NCI-H510A treated with DMSO at 0.1 percent for 48 hours (cell line): Measurements from ENCODE around the gene C1orf53.
A peak's percentile ranks its signal among the peaks of the same experiment; 100 is the strongest.

Experiments used
- DNase-seq: peaks from one replicate; lab custom pipeline; 2025; lab: John Stamatoyannopoulos, UW

The C1orf53 gene

DNA sequence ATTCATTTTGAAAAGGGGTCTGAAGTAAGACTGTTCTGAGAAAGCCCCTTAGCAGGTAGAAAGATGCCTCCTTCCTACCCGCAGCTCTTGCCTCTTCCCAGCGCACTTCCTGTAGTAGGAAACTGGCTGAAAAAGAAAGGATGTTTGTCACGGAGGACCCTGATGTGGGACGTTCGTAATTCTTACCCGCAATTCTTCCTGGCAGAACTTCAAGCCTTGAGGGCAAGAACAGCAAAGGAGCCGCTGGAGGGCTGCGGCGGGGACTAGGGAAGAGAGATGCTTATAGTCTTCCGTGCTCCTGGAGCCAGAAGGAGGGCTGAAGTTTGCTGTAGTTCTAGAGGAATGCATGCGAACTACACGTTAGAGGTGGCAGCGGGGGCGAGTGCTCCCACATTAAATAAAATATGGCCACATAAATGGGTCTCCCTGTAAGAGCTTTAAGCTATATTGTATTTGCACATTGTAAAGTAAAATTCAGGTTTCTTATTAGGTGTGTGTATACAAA lies 6.3 kb downstream of the C1orf53 start:
- DNase-seq = no peak

DNA sequence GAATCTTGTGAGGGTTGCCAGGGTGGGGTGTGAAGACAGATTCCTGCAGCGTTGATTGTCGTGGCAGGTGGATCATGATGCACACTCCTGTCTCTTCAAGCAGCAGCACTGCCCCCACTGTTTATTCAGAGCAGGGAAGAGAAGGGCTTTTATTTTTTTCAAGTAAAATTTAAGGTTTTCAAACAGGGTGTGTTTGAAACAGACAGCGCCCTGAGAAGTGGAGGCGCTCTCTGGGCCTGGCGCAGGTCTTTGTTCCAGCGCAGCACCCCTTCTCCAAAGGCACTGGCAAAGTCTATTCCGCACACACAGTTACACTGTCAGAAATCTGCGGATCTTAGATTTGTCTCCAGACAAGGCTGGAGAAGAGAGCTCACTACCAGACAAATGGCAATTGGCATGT lies 7.0 kb downstream of the C1orf53 start:
- DNase-seq = no peak

DNA sequence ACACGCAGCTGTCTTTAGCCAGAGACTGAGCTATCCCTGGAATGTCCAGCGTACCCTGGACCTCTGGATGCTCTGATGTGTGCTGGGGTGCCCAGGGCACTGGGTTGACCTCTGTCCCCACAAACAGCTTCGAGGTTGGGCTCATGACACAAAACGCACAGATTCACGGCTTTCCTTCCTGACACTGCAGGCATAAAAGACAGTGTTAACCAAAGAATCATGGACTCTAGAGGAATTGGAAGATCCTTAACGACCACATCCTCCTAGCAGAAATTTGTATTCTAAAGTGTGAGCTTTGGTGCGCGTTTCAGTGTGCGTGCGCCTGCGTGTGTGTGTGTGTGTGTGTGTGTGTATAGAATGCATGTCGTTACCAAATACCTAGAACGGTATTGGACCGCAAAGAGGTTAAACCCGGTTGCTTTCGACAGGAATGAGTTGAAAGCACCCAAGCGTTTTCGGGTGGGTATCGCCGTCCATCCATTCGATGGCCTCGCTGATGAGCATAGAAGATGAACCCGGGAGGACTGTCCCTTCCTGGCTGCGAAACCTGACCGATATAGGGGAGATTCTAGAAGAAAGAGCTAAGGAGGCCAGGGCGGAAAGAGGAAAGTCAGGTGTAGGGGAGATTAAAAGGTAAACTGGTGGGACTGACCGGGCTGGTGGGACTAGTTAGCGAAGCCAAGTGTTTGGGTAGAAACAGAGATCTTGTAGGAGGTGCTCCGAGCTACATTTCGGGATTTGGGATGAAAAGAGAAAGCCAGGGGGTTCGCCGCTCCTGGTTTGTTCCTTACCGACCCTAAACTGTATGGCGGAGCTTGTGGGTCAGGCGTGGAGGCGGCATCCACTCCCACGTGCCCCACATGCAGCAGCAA lies 7.9 kb downstream of the C1orf53 start:
- DNase-seq = no peak

DNA sequence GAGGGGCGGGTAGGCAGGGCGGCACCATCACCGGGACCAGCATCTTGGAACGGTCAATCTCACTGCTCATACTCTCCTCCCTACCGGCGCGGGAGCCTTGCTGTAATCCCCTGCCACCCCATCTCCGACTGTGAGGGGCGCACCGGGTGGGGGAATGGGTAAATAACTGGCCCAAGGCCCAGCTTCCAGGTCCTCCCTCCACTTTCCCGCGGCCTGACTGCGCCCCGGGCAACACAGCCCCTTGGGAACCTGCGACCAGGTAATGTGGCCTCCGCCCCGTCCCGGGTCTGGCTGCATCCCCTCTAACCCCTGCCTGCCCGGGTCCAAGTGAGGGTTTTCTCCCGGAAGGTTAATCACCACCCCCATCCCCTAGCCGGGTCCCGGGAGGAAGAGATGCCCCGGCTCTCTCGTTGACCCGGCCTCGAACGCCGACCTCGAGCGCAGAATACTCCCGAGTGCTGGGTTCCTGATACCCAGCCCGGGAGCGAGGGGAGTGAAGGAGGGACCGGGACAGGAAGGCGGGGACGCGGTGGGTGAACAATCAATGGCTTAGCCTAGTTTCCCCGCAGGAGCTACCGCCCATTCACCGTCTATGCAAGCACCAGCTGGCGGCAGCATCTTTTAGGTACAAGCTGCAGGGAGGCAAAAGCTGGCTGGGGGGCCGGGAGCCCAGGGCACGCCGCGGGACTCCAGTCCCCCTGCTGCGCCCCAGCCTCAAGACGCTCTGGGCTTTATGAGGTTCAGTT lies 8.9 kb downstream of the C1orf53 start:
- DNase-seq = peak; percentile 29

DNA sequence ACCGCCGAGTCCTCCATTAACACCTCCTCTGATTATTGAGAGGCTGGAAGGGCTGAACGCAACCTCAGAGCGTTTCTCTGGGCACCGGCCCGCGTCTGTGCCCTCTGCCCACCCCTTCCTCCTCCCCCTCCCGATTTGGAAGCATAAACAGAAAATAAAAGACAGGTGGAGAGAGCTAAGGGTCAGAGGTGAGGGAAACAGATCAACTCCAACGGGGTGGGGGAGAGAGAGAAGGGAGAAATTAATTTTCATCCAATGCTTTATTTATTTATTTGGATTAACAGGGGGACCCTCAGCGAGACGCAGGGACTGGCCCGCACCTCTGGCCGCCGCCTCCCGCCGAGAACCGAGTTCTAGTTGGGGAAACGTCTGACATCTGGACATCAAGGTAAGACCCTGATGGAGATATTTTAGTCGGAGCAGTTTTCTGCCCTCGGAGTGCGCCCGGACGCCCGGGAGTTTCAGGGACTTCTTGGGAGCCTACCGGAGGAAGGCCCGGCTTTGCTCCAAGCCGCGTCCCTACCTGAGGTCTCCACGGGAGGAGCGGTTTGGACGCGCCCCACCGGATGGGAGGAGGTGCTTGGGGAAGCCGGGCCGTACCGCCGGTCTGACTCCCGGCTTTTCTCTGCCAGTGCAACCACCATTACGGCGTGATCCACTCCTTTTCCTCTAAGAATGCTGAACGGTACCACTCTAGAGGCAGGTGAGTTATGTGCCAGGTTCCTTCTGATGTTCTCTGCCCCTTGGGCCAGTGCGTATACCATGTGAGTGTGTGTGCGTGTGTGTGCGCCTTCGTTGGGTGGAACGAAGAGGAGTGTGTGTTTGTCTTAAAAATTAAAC lies 9.6 kb downstream of the C1orf53 start:
- DNase-seq = peak; percentile 33

DNA sequence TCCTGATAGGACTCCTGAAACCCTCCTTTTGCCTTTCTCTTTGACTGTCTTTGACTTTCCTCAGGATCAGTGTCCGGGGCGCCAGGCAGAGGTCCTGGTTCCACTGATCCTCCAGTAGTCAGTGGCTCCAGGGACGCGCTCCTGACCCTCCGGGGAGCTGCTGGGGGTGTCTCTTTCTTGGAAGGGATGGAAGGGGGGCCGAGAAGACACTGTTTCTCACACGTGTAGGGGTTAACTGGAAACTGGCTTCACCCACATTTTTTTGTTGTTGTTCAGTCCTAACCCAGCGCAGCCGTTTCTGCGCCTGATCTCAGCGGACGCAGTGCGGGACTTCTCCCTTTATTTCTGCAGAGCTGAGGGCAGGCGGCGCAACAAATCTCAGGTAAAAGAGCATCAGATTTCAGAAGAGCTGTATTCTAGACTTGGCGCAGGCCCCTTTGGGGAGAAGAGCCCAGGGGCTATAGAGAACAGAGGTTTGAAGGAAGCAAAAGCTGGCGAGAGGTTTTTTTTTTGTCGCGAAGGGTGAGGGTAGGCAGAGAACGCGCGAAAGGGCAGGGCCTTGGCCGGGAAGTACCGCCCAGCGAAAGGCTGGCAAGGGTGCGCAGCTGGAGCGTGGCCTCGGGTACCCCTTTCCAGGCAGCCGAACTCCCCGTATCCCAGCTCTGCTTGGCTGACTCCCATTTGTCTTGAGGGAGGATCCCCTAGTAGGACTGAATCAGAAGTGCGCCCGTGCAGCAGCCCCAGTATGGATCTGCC lies 10.5 kb downstream of the C1orf53 start:
- no peak for DNase-seq

DNA sequence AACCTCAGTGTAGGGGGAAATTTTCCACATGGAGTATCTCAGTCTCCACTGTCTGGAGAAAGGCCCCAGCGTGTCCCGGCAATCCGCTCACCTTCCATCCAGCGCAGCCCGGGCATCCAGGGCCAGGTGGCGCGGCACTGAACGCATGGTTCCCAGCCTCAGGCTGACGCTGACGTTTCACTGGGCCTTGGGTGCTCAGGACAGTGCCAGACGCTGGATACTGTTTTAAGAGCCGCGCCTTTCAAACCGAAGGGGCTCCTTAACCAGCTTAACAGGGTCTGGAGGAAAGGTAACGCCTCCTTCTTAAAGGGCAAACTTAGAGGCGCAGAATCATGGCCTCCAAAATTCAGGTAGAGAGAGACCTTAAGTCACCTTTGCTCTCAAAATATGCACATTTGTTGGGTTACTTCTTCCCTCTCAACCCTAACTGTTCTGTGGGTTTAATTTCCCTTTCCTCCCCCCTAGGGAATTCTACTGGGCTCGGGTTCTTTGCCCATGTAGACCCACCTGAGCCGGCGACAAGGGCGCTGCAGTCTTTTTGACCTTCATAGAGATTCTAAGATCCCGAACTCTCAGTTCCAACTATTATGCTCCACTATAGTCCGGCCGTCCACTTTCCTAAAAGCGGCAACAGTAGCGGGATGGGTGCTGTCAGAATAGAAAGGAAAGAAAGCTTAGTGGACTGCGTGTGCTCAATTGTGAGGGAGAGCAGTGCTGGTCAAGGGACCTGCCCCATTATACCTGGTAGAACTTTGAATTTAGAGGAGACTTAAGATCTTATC lies 11.3 kb downstream of the C1orf53 start:
- DNase-seq = no peak

DNA sequence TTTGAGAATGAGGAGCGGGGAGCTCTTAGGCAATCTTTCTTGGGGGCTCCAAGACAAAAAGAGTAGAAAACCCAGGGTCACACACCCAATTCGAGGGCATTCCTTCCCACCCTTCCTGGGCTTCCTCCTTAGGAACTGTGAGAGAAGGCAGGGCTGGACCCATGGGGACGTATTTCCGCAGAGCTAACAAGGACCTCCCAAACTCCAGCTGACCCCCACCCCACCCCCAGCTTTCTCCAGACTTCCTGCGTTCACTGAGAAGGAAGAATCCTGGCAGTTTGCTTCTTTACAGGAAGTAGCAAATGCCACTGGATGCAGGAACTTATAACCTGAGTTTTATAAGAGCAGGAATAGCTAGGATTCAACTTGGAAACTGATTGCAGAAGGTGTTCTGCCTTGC lies 12.1 kb downstream of the C1orf53 start:
- no peak for DNase-seq

DNA sequence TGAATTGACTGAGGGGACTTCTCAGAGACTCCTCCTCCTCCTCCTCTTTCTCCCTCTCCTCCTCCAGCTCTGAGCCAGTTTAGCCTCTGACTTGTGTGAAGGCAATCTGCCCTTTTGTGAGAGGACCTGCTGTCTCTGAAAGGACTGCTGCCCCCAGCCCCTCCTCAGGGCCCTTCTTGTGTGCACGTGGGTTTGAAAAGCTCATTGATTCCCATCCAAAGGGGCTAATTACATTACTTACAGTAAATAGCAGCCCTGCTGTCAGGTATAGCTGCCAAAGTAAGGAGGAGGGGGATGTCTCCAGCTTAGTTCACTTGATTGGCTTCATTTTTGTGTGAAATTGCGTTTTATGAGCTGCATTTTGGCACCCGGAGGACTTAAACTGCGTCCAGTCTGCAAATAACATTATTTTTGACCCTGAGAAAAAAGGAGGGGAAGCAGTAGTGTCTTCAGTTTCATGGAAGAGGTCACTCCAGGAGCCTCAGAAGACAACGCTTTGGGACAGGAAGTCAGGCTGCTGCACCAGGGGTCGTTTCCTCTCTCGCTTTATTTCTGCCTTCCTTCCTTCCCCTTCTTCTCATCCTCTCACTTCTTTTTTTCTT lies 12.9 kb downstream of the C1orf53 start:
- DNase-seq = no peak

DNA sequence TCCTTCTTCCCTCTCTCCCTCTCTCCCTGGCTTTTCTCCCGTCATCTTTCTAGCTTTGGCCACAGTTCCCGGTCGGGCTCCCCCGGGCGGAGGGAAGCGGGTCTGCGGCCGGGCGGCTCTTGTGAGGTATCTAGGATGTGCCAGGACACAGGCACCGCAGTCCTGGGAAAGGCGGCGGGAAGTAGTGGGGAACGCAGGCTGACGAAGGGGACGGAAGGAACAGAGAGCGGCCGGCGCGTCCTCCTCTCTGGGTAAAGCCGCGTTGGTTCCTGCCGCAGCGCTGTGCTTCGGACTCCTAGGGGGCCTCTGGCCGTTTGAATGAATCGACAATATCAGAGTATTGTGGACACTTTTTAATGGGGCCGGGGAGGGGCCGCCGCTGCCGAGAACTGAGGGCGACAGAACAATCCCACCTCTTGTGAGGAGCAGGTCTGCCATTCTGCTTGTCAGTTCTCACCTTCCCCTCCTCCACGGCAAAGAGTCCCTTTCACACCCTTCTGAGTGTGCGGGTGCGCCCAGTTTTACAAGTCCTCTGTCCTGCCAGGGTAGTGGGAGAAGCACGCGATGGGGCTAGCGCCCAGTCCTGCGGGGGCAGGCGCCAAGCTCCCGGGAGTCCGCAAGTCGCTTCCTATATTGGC lies 13.6 kb downstream of the C1orf53 start:
- peak; percentile 68 for DNase-seq

DNA sequence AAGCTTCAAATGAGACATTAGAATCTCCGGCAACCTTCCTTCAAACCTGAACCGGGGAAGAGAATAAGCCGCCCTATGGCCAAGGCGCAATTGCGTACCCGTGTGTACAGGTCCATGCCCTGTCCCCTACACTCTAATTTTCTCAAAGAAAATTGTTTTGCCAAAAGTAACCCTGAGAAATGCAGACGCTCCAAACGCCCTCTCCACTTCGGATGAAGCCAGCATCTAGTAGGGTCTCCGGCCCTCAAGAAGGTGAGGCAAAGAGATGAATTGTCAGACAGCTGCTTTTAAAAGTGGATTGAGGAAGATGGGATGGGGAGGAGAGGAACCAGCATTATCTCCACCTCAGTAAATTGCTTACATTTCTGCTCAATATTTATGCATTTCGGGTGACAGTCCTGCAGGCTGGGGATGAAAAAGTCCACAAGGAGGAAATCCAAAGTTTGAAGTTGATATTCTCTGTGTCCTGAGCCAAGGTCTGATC lies 14.1 kb downstream of the C1orf53 start:
- no peak for DNase-seq

DNA sequence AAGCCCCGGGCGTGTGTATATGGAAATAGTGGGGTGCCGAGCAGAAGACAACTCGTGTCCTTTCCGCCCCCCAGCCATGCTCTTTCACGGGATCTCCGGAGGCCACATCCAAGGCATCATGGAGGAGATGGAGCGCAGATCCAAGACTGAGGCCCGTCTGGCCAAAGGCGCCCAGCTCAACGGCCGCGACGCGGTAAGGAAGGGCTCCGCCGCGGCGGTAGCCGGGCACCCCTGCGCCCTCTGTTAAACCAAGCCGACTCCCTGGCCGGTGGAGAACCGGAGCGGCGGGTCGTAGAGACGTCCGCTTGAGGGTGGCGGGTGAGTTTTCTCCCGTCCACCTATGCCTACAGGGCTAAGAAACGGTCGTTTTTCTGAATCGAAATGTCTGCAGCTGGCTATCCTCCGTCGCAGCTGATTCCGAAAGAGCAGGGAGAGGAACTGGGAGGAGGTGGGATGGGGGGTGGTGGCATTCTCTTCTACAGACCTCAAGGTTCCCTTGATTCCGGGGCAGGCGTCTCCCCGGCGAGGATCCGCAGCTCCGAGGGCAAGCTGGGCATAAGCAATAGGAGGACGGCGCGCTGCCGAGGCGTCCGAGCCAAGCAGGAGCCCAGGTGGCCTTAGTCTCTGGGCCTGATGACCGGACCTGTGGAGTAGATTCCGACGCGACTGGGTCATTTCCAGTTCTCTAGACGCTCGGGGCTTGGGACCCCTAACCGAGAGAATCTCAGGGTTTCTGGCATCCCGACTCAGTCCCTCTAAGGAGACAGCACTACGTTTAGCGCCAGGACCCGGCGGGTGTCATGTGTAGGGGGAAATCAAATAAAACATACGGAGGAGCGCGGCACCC lies 15.6 kb downstream of the C1orf53 start:
- DNase-seq = no peak

DNA sequence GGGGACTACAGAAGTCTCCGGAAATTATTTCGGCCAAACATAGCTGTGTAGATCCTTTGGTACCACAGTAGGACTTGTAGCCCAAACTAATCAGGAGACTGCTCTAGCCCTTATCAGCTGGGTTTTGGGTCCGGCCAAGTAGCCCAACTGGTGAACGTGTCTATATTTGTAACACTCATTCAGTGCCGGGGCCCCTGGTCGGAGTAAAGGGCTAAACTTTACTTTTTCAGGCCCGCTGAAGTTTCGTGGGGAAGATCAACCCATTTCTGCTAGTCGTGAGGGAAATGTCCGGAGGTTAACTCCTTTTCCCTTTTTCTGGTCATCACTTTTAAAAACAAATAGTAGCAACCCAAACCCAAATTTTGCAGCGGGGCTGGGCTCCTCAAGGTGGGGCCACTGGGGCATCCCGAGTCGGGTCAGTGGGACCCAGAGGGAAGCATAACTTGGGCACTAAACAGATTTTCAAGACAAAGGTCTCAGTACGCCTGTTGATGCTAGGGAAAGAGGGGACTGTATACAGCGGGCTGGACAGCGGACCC lies 16.4 kb downstream of the C1orf53 start:
- no peak for DNase-seq

DNA sequence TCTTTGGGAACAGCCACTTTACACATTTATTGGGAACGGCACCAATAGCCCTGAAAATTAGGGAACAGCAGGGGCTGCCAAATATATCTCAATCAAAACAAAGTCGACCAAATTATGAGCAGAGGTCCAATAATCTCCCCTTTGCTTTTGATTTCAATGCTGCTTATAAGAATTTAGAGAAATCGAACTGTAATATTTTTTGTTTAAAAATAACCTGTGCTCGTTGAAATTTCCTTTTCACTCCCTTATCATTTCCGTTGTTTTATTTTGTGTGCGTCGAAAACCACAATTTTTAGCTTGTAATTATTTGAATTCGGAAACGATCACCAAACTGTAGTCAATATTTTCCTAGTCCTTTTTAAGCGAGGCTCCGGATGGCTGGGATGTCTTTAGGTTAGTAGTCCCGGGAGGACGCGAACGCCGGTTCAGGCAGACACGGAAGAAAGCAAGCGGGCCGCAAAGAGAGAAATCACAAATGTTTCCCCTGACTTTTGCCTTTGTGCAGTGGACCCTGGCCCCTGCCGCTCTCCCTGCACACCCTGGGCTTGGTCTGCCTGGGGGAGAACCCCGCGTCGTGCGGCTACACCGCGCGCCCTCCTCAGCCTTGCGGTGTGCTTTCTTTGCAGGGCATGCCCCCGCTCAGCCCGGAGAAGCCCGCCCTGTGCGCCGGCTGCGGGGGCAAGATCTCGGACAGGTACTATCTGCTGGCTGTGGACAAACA lies 17.1 kb downstream of the C1orf53 start:
- DNase-seq = no peak

DNA sequence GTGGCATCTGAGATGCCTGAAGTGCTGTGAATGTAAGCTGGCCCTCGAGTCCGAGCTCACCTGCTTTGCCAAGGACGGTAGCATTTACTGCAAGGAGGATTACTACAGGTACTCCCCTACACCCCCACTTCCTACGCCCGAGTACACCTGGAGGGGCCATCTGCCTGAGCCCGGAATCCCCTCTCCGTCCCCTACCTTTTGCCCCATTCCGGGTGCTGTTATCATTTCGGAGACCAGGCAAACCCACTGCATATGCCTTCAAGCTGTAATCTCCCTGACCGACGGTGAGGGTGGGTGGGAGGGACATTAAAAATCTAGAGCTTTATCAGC lies 17.6 kb downstream of the C1orf53 start:
- DNase-seq = no peak

DNA sequence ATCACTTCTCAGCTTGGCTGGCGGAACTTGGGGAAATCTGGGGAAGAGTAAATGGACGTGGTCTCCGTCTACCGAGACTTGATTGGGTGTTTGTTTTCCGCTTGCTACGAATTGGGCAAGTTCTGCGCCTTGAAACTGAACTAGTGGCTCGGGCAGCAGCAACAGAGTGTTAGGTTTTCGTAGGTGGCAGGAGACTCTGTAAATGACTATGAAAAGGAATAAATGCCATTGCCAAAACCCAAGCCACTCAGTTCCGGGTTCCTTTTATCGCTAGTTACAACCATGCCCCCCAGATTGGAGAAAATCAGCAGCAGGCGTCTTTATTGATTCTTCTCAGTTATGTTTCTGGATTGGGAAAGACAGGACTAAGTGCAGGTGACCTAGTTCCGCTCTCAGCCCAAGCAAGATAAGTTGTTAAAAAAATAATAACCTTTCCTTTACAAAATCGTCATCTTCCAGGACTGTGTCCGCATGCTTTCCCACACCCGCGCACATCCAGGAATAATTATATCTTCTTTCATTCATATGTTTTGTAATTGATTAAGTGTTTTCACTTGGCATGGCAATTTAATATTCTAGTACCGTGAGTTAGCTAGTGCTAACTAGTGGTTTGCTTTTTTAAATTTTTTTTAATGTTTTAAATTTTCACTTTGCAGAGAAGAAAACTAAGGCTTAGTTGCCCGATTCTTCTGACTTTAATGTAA lies 18.1 kb downstream of the C1orf53 start:
- no peak for DNase-seq
